ENCODE results near the gene ANKRD17.

DNA sequence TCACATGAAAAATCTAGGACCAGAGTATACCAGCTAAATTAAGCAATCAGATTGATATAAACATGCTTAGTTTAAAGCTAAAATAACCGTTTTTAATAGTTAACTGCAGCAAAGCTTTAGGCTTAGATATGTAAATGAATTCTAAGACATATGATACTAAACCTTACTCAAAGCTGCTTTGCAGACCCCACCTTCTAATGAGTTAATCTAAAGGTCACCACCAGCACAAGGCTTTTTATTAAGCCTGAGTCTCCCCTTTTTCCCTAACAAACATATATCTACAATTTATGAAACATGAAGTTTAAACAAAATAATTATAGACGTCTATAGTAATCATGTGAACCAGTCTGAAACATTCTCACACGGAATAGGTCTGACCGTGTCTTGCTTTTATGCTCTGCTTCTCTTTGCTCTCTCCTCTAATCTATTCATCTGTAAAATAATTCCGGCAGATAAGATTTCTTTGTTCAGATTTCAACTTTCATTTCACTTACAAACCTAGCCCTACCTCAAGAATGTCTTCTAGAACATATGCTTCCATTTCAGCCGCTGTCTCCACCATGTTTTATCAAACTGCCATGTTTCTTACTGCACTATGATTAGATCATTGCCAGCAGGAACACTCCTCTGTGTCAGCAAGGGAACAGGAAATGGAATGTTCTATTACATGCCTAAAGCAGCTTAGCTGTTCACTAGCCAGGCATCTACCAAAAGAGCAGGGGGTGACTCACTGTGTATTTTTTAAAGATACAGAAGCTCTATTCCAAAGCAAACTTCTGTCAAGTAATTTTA lies 35.9 kb downstream of the ANKRD17 start:
- TF ChIP-seq, protein P1, sequence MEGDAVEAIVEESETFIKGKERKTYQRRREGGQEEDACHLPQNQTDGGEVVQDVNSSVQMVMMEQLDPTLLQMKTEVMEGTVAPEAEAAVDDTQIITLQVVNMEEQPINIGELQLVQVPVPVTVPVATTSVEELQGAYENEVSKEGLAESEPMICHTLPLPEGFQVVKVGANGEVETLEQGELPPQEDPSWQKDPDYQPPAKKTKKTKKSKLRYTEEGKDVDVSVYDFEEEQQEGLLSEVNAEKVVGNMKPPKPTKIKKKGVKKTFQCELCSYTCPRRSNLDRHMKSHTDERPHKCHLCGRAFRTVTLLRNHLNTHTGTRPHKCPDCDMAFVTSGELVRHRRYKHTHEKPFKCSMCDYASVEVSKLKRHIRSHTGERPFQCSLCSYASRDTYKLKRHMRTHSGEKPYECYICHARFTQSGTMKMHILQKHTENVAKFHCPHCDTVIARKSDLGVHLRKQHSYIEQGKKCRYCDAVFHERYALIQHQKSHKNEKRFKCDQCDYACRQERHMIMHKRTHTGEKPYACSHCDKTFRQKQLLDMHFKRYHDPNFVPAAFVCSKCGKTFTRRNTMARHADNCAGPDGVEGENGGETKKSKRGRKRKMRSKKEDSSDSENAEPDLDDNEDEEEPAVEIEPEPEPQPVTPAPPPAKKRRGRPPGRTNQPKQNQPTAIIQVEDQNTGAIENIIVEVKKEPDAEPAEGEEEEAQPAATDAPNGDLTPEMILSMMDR (IDR thresholded peaks at IDR 0.05) = no peak
- TF ChIP-seq EP300 (IDR thresholded peaks at IDR 0.05) = no peak

All from sigmoid colon (tissue), 4 donors.